ENCODE results near the gene TMEM14A.

GRCh38 chr6:52666071-52666470, 4.8 kb upstream of the TMEM14A start:
- no peak for TF ChIP-seq CTCF (IDR thresholded peaks at IDR 0.05)
- TF ChIP-seq POLR2A (IDR thresholded peaks at IDR 0.05), result no peak
